ENCODE measurements around the gene DSG1.
A peak's percentile ranks its signal among the peaks of the same experiment; 100 is the strongest.
"Not testable (repeated sequence)": the region's sequence is repeated elsewhere in the genome, so short reads cannot be mapped to it uniquely, and the experiment has no call there.

The DSG1 gene

GRCh38 chr18:31353336-31353735 is 35.4 kb downstream of the DSG1 start:
- DNase-seq: not testable (repeated sequence)

GRCh38 chr18:31354990-31355389 is 37.0 kb downstream of the DSG1 start:
- DNase-seq: no peak

GRCh38 chr18:31356025-31356424 is 38.1 kb downstream of the DSG1 start:
- DNase-seq: no peak

- no peak for DNase-seq
These were observed 46.2 kb downstream of the DSG1 start for GRCh38 chr18:31364190-31364589.

- no peak for DNase-seq
These were observed 51.5 kb downstream of the DSG1 start for GRCh38 chr18:31369478-31369877.

- no peak for DNase-seq
These were observed 54.0 kb downstream of the DSG1 start for GRCh38 chr18:31371989-31372388.

GRCh38 chr18:31373641-31374040 is 55.7 kb downstream of the DSG1 start:
- no peak for DNase-seq

GRCh38 chr18:31376477-31376876 is 58.5 kb downstream of the DSG1 start, which contains the start of gene DSG4:
DSG4 (plus strand) TSS chr18:31376777; CDS start chr18:31376912, 135 bp downstream.
- DNase-seq: no peak

GRCh38 chr18:31380912-31381311 is 63.0 kb downstream of the DSG1 start:
- DNase-seq: no peak

GRCh38 chr18:31382107-31382506 is 64.1 kb downstream of the DSG1 start:
- no peak for DNase-seq

- DNase-seq: no peak
These were observed 68.8 kb downstream of the DSG1 start for GRCh38 chr18:31386741-31387140.

GRCh38 chr18:31393286-31393685 is 75.3 kb downstream of the DSG1 start:
- no peak for DNase-seq

GRCh38 chr18:31396796-31397612 is 79.0 kb downstream of the DSG1 start:
- peak; percentile 5 for DNase-seq

- no peak for DNase-seq
These were observed 80.2 kb downstream of the DSG1 start for GRCh38 chr18:31398191-31398590.

- peak; percentile 40 for DNase-seq
These were observed 81.5 kb downstream of the DSG1 start for GRCh38 chr18:31399306-31400032.

GRCh38 chr18:31401156-31402025 is 83.4 kb downstream of the DSG1 start:
- no peak for DNase-seq

GRCh38 chr18:31402026-31402373 is 84.0 kb downstream of the DSG1 start:
- DNase-seq: no peak

GRCh38 chr18:31403409-31403808 is 85.4 kb downstream of the DSG1 start:
- no peak for DNase-seq

Measured in hematopoietic multipotent progenitor cell treated with erythropoietin and hydrocortisone succinate and interleukin-3 and kit ligand, for 4 days (in vitro differentiated cells).